Measurements from ENCODE around the gene DIP2C.

- TF ChIP-seq CTCF (IDR thresholded peaks at IDR 0.05) (no peak), EZH2phosphoT487 (IDR thresholded peaks at IDR 0.05) (no peak)
Observed at GRCh38 chr10:380313-380940, 309.0 kb downstream of the DIP2C start.

Measured in neural progenitor cell (in vitro differentiated cells).